ENCODE results near the gene SLC12A7.
"Not testable (repeated sequence)": the region's sequence is repeated elsewhere in the genome, so short reads cannot be mapped to it uniquely, and the experiment has no call there.

The SLC12A7 gene

DNA sequence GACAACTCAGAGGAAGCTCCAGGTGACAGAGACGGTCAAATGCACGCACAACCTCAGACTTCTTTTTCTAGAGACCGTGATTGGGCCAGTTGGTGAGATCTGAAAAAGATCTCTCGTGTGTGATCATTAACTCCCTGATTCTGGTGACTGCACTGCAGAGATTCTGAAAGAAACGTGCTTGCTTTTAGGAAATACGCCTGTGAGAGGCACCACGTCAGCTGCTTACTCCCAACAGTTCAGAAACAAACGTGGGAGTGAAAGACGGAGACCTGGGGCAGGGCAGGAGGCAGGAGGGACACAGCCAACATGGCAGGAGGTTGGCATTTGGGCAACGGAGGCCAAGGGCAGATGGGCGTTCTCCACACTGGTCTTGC is 15.9 kb downstream of the SLC12A7 start:
- DNase-seq, result no peak

DNA sequence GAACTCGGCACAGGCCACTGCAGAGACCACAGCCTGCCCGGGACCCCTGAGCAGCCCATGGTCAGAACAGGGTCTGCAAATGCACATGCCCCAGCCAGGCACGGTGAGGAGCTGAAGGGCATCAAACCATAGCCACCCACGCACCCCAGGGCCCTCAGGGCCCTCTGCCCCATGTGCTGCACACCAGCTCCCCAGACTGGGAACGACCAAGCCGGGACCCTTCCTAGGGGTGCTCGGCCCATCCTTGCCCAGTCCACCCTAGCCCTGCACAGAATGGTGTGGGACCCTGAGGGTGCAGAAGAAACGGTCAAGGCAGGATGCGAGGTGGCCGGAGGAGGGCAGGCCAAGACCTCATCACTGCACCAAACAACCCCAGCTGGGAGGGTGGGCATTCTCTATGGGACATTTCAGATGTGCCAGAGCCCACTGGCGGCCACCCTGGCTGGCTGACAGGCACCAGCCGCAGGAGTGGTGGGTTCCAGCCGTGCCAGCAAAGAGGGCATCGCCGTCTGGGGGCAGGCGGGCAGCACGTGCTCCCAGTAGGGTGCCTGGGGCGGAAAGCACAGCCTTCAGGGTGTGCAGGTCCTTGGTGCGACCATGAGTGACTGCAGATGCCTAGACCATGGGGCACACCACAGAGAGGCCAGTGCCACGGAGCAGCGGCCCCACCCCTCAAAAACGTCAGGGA is 16.4 kb downstream of the SLC12A7 start:
- no peak for DNase-seq

DNA sequence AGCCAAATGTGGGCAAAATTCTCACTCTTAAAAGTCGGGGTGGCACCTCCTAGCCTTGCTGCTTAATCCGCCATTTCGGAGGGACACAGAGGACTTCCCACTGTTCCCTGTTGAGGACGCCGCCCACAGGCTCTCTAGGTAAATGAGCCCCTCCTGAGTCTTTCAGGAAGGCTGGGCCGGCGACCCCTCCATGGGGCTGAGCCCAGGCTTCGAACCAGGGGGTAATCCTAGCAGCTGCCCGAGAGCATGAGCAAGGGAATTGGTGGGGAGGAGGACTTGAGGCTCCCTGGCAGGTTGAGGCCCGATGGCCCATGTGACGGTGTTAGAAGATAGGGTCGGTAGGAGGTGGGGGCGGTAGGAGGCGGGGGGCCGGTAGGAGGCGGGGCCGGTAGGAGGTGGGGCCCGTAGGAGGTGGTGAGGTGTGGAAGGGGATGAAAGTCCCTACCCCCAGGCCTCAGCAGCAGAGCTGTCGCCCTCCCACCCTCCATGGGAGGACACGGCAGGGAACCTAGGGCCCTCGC is 17.1 kb downstream of the SLC12A7 start:
- DNase-seq, result no peak

DNA sequence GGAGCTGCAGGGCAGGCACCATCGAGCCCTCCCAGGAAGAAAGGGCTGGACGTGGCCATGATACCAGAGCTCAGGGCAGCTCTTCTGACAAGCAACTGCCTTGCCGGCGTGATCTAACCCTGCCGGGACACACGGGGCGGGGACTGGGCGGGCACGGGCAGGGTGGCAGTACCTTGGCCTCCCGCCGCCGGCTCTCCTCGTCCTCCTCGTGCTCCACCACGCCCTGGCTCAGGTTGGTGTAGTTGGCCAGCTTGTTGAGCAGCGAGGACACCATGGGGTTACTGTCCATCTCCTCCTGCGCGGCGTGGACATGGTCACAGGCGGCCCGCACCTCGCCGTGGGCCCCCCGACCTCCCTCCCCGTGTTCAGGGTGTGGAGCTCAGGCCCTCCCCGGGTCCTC is 18.5 kb downstream of the SLC12A7 start:
- no peak for DNase-seq

DNA sequence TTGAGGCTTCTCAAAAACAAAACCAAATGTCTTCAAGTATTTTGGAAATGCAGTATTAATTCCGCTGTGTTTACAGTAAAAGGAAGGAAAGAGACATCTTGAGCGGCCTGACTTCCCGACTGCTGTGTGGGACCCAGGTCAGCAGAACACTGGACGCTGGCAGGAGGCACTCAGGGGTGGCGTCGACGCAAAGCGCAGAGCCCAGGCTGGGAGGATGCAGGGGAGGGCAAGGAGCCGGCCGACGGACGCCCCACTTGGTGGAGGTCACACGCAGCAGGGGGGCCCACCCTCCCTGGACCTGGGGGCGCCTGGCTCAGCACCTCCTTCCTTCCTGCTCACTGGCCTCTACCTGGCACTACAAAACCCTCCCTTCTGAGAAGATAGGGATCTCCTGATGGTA is 19.7 kb downstream of the SLC12A7 start:
- no peak for DNase-seq

DNA sequence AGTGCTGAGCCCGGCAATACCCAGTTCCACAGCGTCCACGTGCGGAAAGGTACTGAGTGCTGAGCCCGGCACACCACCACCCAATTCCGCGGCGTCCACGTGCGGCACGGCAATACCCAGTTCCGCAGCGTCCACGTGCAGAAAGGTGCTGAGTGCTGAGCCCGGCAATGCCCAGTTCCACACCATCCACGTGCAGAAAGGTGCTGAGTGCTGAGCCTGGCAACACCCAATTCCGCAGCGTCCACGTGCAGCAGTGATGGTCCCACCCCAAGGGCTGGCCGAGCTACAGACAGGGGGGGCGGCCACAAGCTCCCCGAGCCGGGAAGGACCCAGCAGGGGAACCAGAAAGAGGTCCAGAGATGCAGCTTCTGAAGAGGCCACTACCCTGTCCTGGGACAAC is 20.2 kb downstream of the SLC12A7 start:
- DNase-seq, result no peak

DNA sequence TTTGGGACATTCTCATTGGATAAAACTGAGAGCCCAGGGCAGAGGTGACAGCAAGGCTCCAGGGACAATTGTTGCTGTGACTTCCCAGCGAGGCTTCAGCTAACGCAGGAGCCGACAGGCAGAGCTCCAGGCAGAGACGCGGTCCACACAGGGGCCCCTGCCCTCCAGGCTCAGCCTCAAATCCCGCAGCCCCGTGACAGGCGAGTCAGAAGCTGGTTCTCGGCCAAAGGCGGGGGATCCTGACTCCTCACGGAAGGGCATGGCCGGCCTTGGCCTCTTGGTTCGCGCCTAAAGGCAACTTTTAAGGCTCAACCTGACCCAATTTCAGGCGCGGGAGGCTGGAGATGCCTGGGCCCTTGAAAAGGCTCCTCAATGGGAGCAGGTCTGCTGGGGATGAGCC is 21.3 kb downstream of the SLC12A7 start:
- DNase-seq, result no peak

DNA sequence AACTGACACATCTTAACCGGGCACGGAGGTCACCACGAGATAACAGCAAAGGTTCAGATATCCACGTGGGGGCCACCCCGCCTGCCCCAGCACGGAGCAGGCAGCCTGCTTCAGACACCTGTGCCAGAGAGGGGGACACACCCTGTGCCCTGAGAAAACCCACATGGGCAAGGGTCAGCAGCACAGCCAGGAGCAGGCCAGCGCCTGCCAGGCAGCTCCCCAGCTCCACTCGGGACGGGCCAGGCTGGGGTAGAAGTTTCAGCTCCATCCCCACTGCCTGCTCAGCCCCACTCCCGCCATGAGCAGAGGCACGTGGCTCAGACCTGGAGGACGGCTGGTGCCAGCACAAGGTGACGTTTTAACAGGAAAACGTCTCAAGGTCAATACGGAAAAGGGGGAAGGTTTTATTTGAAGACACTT is 22.2 kb downstream of the SLC12A7 start:
- no peak for DNase-seq

DNA sequence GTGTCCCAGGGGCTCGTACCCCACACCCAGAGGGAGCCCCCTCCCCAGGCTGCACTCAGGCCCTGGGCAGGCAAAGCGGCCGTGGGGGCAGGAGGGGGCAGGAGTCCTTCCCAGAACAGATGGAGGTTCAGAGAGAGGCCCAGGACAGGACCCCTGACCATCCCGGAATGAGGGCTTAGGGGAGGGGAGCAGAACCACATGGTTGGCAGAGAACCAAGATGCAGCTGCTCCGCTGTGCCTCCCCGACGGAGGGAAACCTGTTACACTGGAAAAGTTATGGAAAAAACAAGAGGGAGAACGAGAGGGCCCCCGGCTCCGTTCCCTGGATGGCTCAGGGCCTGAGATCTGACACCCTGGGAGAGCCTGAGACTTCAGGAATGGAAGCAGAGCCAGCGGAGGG is 22.7 kb downstream of the SLC12A7 start:
- DNase-seq, result no peak

DNA sequence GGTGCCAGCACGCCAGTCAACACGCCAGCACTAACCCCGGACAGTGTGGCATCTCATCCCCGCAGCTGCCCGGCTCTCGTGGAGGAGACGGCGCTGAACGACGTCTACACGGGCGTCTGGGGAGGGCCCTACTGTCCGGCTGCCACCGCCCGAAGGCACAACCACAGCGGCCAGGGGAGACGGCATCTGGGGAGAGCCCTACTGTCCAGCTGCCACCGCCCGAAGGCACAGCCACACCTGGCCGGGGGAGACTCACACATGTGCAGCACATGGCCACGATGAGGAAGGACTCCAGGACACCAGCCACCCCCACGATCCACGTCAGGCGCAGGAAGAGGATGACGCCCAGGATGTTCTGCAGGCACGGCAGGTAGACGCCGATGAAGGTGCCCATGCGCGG is 23.1 kb downstream of the SLC12A7 start:
- DNase-seq, result no peak

DNA sequence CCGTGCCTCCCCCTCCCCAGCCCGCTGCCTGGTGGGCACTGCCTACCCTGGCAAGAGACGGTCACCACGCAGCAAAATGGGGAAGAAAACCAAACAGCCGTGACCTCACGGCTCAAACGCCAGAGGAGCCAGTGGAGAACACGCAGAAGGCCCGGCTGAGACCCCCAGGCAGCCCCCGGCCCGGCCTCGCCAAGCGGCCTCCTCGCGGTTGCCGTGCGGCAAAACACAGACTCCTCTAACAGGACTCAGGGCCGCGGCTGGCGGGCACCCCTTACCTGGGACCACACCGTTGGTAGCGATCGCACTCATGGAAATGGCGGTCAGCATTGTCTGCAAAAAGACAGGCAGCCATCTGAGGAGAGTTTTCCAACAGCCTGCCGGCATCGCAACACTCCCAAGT is 23.8 kb downstream of the SLC12A7 start:
- no peak for DNase-seq

DNA sequence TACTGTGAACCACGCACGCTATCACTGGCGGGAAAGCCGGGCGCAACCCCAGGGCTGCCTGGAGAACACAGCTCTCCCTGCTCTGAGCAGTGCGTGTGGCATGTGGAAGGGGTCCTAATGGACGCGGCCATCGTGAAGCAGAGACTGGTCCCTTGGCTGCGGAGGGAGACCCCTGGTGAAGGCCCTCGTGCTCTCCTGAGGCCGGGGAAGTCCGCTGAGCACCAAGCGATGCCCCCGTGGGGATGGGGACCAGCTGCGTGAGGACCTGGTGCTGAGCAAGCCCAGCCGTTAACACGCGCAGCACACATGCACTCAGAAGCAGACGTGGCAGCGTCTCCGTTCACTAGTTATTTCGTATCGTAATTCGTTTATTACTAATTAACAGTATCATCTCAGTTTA is 24.4 kb downstream of the SLC12A7 start:
- no peak for DNase-seq

DNA sequence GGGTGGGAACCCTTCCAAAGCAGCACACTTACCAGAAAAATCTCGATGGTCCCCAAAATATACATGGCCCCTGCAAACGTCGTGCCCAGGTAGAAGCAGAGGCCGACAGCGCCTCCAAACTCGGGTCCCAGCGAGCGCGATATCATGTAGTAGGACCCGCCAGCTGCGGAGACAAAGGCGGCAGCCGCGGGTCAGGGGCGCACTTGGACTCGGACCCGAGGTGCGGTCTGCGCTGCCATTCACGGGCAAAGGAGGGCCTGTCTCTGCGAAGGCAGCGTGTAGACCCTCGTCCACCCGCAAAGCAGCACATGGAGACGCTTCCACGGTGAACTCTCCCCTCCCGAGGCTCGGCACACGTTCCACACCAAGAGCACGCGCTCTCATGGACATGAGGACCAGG is 25.0 kb downstream of the SLC12A7 start:
- no peak for DNase-seq

DNA sequence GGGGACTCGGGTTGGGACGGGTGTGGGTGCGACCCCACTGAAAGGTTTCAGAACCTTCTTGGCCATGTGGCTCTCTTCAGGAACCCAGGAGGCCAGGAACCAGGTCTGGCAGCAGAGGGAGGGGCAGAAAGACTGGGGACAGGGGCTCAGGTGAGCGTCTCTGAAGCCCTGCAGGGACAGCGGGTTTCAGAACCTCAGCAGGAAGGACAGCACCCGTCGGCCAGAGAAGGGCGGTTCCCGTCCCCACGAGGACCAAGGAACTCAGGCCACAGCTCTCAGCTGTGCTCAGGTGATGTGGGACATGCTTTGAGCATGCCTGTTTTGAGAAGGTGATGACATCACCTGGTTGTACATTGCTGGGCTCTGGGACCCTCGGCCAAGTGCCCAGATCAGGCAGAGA is 25.7 kb downstream of the SLC12A7 start:
- no peak for DNase-seq

DNA sequence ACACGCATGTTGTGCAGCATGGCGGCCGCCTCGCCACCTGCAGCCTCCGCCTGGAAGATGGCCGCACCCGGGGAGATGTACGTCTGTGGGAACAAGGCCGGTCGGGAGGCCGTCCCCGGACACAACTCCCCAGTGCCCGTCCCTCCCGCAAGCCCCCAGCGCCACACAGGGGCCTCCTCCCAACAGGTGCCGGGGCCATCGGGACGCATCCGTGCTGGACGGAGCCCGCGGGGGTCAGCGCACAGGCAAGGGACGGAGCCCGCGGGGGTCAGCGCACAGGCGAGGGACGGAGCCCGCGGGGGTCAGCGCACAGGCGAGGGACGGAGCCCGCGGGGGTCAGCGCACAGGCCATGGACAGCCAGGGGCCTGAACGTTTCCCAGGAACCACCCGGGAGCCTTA is 26.5 kb downstream of the SLC12A7 start:
- no peak for DNase-seq

DNA sequence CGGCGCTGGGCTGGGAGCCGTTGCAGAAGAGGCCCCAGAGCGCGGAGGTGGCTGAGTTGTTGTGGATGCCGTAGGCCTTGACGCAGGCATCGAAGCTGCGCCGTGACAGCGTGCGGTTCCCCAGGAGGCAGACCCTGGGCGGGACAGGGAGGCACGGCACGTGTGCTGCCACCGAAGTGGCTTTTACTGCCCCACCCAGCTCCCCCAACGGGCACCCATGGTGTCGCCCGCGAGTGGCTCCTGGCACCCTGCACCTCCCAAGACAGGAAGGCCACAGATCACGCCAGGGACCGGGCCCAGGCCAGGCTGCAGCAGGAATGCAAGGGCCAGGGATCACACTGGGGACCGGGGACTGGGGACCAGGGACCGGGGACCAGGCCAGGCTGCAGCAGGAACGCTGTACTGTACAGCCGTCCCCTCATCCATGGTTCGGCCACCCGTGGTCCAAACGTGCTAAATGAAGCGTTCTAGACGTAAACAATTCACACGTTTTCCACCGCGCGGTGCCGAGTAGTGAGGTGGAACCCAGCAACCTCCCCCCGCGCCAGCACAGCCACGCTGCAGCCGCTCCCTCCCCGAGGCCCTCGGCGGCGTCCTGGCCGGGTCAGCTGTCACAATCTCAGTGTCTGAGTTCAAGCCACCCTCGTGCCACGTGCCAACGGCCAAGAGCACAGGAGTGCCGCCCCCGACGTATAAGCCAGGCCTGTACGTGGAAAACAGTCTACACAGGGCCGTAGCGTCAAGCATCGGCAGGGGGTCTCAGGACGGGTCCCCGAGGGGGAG is 27.8 kb downstream of the SLC12A7 start:
- no peak for DNase-seq

DNA sequence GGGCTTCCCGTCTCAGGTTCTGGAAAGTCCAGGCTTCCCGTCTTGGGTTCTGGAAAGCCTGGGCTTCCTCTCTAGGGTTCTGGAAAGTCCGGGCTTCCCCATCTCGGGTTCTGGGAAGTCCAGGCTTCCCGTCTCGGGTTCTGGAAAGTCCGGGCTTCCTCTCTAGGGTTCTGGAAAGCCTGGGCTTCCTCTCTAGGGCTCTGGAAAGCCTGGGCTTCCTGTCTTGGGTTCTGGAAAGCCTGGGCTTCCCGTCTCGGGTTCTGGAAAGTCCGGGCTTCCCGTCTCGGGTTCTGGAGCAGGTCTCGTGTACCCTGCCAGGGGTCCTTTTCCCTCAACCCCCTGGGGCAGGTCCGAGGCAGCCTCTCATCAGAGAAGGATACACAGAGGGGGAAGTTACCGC is 28.8 kb downstream of the SLC12A7 start:
- DNase-seq, result not testable (repeated sequence)

DNA sequence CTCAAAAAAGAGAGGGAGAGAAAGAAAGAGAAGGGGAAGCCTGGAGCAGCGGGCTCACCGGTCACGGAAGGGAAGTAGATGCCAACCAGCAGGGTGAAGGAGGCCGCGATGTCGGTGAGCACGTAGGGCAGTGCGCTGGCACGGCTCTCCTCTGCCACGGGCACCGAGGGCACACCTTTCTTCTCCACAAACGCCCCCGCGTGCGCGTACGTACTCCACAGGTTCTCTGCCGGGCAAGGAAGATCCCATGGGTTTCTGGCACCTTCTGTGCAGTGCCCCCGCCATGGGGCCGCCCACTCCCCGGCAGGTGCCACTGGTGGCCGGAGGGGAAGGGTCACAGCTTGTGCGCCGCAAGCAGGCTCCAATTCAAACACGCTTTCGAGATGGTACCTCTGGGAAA is 30.3 kb downstream of the SLC12A7 start:
- no peak for DNase-seq

DNA sequence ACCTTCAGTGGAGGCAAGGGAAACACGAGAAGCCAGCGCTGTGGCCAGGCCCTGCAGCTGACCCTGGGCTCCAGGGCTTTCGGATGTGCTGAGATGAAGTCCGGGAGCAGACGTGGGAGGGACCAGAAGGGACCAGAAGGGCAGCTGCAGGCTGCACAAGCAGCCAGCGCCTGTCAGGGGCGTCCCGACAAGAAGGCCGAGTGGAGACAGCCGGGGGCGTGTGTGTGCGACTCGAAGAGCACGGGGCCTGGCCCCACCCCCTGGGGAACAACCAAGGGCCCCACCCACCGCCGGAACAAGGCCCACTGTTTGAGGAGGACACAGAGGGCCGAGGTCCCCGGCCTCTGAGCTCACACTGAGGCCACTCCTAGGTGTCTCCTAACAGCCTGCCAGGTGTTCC is 31.4 kb downstream of the SLC12A7 start:
- no peak for DNase-seq

DNA sequence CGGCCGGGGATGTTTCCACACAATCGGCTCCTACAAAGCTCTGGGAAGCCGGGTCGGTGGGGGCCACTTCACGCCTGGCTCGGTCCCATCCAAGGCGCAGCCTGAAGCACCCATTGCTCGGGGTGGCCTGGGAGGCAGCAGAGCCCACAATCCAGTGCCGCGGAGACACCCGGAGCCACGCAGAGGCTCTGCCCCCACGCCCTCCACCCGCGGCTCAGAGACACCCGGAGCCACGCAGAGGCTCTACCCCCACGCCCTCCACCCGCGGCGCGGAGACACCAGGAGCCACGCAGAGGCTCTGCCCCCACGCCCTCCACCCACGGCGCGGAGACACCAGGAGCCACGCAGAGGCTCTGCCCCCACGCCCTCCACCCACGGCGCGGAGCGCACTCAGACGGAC is 31.9 kb downstream of the SLC12A7 start:
- no peak for DNase-seq

DNA sequence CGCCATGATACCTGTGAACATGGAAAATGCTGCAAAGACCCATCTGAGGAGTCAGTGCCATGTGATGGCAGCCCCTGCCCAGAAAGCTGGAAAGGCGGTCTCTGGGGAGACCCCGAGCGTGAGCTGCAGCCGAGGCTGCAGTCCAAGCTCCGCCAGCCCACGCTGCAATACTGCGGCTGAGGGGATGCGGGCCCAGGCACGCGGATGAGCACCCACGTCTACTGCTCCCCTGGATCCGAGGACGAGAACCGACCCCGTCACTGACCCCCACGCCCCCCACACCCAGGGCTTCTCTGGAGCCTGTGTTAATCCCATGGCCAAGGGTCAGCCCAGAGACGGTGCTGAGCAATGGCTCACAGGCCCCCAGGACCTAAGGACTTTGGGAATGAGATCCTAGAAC is 32.4 kb downstream of the SLC12A7 start:
- DNase-seq, result no peak

DNA sequence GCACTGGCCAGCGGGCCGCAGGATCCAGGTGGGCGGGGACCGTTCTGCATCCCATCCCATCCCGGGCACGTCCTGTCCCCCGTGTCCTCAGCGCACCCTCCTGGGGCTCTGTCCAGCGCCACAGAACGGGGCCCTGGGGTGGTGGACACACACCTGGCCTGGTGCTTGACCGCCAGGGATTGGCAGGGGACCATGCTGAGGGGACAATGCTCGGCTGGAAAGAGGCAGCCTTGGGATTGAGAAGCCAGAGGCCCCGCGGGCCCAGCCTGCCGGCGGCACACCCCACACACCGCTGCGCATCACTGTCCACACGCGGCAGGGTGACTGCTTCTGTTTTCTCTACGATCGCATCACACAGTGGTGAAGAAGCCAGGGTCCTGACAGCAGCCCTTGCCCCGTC is 33.0 kb downstream of the SLC12A7 start:
- no peak for DNase-seq

DNA sequence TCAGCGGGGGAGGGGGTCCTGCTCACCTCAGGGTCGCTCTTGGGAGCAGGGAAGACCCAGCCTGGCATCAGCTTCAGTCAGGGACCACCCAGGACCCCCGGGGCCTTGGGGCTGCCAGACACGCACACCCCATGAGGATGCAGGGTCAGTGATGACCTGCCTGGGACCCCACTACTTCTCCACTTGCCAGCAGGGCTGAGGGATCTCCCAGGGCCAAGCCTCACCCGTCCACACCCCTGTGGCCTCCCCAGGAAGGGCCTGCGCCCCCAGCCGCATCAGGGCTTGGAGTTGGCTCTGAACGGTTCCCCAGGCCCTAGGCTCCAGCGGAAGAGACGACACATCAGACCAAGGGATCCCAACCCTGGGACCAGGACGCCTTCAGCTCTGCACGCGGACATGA is 33.7 kb downstream of the SLC12A7 start:
- no peak for DNase-seq

DNA sequence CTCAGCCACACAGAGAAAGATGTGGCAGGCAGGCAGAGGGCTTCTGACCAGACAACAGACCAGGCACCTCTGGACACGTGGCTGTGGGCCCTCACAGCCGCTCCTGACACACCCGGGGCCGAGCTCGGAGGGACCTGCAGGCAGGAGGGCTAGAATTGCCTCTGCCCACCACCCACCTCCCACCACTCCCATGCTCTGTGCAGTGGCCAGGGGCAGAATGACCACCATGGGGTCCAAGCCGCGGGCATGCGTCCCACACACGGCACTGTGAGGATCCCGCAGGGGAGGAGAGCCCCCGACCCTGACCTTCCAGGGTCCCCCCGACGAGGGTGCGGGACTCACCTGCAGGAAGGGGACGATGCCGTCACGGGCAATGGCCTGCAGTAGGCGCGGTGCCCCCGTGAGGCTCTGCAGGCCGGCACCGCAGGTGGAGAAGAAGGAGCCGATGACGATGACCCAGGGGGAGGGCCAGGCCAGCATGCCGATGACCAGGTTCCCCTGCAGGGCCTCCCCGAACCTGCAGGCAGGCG is 34.3 kb downstream of the SLC12A7 start:
- DNase-seq, result no peak

Data from activated CD4-positive, alpha-beta T cell treated with anti-CD3 and anti-CD28 coated beads, Interleukin-2, amount 50 U/mL, for 4 hours (primary cell).